ENCODE data around the gene RNF4.

- TF ChIP-seq EZH2 (IDR thresholded peaks at IDR 0.05; ENCODE audit: insufficient read depth, poor library complexity, severe bottlenecking) (no peak), EZH2phosphoT487 (IDR thresholded peaks at IDR 0.05; ENCODE audit: insufficient read depth, low read depth) (no peak)
These were observed 32.6 kb upstream of the RNF4 start for GRCh38 chr4:2436301-2436700.

Data from GM23248 (cell line).